ENCODE data around the gene SNX2.
"Not testable (repeated sequence)": the region's sequence is repeated elsewhere in the genome, so short reads cannot be mapped to it uniquely, and the experiment has no call there.

SNX2 gene, protein sequence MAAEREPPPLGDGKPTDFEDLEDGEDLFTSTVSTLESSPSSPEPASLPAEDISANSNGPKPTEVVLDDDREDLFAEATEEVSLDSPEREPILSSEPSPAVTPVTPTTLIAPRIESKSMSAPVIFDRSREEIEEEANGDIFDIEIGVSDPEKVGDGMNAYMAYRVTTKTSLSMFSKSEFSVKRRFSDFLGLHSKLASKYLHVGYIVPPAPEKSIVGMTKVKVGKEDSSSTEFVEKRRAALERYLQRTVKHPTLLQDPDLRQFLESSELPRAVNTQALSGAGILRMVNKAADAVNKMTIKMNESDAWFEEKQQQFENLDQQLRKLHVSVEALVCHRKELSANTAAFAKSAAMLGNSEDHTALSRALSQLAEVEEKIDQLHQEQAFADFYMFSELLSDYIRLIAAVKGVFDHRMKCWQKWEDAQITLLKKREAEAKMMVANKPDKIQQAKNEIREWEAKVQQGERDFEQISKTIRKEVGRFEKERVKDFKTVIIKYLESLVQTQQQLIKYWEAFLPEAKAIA

DNA sequence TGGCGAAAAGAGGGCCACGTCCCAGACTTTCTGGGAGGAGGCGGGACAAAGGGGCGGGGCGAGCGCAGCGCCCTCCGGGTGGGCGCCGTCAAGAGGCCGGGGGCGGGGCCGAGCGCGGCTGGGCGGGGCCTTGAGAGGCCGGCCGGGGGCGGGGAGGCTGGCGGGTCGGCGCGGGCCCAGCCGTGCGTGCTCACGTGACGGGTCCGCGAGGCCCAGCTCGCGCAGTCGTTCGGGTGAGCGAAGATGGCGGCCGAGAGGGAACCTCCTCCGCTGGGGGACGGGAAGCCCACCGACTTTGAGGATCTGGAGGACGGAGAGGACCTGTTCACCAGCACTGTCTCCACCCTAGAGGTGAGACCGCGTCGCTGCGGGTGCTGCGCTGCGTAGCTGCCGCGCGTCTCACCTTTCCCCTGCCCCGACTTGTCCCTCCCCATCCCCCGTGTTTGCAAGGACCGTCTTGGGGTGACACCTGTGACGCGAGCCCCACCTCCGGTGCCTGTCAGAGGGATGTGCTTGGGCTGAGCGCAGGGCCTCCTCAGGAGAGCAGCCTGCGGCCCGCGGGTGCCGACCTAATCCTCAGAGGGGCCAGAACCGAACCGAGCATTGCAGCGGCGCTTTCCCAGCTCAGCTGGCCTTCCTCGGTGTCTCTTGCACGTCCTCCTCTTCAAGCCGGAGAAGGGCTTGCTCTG lies at the start of gene SNX2:
Gene SNX2, plus strand, starts transcription at position 220 of the 689 bp plus-strand sequence. Its CDS starts 24 bp downstream, at position 244.
- peak; percentile 70 to 81 (median 81) for DNase-seq

DNA sequence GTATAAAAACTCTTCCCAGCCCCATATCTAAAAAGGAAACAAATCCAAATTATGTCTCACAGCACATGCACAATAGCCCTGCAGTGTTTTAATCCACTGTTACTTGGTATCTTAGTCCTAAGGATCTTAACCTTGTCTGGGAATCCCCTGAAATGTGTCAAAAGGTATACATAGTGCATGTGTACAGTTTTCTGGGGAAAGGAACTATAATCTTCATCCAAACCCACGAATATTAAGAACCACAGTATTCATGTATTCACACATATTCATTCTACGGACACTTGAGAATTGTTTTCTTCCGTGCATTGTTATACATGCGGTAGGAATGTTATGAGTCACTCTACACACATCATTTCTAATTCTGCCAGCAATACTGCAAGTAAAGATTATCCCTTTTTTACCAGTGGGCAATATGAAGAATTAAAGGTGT lies 47.8 kb upstream of the SNX2 start:
- DNase-seq = no peak

DNA sequence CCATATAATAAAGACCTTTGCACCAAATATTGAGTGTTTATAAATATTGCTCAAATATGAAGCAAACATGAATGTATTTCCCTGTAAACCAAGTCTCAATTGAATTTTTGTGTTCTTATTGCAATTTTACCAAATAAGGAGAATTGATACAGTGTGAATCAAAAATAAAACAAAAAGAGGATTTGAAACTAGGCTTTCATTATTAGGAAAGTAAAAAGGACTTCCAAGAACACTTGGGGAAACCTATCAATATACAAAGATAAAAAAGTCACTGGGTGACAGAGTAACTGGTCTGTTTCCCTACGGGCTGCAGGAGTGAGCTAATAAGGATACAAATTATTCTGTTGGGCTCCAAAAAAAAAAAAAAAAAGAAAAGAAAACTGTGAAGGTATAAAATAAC lies 44.8 kb upstream of the SNX2 start:
- DNase-seq = no peak

DNA sequence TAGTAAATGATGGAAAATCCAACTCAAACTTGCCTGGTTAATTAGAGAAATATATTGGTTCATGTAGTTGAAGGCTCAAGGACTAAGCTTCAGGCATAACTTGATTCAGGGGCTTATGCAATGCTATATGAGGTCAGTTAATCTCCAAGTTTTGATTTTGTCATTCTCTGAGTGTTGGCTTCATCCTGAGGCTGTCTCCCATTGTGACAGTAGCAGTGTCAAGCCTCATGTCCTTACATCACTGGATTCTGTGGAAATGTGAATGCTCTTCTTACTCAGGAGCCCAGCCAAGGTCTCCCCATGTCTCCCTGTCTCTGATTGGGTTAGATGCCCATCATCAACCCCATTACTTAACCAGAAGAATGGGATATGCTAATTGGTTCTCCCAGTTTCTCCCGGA lies 44.4 kb upstream of the SNX2 start:
- DNase-seq = no peak

DNA sequence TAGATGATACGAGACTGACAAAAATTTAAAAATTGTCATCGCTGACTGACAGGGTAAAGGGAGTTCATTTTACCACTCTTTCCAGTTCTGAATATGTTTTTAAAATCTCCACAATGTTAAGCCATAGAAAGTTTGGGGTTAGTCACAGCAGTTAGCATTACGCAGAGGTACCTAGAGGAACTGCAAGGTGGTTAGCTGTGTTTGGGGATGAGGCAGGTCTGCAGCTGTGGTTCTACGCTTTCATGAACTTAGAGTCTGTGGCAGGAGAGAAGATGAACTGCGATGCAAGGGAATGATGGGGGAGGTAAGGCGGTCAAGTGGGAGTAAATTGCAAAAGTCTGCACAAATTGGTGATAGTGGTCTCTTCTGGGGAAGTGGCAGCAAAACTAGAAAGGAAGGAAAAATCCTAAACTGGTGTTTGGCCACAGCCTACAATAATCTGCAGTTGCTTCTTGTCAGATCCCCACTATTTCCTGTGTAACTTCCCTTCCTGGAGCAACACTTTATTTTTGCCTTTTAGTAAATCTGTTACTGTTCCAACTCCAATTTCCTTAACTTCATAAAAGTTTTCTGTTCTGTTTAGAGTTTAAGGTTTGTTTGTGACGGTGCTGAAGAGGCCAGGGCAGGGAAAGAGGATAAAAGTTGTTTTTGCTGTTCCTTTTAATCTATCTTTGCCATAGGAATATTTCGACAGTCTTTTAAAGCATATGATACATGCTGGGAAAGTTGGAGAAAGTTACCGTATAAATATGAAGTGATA lies 38.6 kb upstream of the SNX2 start:
- DNase-seq = no peak

DNA sequence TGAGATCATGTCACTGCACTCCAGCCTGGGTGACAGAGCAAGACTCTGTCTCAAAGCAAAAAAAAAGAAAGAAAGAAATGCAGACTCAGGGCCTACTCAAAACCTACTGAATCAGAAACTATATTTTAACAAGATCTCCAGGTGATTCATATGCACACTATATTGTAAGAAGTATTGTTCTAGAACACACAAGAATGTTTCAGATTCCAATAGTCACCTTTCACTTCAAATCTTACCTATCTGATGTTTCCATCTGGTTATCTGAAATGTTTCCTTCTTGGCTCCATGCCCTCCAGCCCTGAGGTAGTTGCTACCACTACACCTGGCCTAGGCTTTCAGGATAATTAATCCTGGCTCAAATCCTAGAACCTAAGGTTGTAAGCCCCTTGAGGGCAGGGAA lies 36.8 kb upstream of the SNX2 start:
- DNase-seq = no peak

DNA sequence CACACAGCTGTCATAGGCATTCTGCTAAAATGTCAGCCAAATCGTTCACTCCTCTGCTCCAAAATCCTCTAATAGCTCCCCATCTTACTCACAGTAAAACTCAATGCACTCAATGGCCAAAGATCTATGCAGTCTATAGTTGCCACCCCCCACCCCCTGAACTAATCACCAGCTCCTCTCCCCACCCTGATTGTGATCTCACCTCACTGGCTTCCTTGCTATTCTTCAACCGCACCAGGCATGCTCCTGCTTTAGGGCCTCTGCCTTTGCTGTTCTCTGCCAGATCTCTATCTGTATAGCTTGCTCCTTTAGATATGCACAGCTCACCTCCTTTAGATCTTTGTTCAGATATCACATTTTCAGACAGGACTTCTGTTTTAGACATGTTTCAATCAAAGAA lies 33.2 kb upstream of the SNX2 start:
- DNase-seq = no peak

DNA sequence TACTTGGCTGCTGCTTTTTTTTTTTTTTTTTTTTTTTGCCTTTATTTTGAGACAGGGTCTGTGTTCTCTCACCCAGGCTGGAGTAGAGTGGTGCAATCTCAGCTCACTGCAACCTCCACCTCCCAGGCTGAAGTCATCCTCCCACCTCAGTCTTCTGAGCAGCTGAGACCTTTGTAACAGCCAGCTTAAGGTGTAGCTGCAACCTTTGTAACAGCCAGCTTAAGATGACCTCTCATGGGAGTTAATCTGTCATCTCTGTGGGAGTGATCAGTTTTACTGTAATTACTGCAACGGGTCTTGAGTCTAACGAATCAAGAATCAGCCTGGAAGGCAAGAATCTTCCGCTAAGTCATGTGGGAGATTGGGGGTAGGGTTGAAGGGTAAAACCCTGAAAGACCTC lies 31.6 kb upstream of the SNX2 start:
- no peak for DNase-seq

DNA sequence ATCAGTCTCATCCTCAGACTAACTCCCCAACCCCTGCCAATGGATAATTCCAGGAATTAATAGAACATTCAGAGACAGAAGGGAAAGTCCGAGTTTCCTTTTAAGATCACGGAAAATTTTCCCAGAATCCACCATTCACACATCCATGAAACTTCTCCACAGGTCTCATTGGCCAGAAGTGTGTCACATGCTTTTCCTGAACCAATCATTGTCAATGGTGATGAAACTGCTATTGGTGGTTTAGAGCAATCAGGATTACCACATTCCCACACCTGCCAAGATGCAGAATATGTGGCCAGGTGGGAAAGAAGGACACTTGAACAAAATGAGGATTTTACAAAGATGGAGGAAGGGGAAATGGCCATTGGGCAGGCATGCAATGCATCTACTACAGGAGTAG lies 29.3 kb upstream of the SNX2 start:
- DNase-seq = no peak

DNA sequence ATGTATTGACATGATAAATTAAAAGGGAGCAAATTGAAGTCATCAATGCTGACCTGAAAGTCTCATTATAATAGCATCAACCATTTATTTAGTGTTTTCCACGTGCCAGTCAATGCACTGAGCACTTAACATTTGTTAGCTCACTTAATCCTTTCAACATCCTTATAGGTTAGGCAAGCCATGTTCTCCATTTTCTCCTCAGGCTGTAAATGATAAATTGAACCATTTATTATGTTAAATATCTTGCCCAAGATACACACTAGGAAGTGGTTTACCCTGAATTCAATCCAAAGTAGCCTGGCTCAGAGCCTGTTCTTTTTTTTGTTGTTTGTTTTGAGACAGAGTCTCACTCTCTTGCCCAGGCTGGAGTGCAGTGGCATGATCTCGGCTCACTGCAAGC lies 25.0 kb upstream of the SNX2 start:
- DNase-seq = no peak

DNA sequence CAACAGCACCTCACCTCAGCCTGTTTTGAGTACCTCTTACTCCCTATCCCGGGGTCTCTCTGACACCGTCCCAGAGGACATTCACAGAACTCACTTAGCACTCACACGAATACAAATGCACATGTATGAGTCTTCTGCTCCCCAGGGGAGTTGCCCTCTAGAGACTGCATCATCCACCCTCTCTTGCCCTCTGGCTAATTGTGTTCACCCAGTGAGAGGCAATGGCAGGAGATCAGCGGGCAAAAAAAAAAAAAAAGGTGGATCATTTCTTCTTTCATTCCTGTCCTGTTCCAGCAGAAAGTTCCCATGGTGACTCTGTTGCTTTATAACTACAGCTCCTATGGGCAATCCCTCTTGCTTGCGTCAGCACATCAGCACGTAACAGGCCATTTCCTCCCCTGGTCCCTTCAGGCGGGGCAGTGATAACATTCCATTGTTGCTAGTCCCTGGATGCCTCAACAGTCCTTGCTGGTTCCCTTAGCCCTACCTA lies 23.5 kb upstream of the SNX2 start:
- no peak for DNase-seq

DNA sequence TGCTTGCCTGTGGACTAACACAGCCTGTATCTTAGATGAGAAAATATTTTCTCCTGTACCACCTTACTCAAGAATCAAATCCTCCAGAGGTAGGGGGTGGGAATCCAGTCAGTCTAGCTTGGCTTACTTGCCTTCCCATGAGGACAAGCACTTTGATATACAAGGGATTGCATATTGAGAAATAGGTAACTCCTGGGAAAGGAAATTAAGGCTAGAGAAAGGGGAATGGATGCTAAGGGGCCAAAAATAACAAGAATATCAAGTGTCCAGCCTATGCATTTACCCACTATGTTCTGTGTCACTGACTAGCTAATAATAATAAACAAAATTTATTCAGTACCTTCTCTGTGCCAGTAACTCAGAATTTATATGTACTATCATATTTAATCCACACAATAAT lies 21.4 kb upstream of the SNX2 start:
- DNase-seq = no peak

DNA sequence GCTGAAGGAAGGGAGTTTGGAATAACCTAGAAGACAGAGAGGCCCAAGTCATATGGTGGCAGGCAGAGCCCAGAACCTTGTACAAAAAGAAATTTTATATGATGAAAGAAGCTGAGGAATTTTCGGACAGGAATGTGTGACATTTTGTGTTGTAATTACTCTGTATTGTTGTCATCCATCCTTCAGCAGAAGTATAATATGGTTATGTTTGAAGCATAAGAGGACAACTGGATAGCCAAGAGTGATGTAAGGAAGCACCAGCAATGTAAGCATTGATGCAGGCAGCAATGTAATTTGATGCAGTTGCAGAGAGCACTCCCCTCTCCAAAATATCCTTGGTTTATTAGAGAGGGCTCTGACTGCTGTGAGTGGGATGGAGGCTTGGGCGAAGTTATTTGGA lies 19.1 kb upstream of the SNX2 start:
- DNase-seq = no peak

DNA sequence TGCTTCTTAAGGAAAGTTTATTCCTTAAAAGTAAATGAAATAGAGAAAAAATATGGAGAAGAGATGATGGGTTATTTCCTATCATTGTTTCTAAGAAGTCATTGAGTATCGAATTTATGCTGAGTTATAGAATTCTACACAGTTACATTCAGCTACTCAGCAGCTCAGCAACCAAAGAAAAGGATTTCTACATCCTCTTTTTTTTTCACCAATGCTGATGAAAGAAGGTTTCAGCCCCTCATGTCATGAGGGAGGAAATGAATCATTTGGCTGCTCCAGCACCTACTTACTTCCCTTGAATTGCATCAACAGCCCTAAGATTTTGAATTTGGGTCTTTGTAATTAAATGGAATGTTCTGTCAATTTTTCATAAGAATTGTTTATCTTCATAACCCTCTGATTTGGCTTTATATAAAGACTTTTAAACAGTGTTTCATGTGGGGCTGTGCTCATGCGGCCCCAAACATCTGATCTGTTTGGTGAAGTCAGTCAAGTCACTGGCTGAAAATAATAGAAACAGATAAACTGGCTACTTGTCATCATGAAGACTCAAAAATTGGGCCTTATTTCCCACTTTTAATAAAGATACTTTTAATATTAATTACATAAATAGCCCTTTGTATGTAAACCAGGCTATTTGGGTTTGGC lies 18.5 kb upstream of the SNX2 start:
- no peak for DNase-seq

DNA sequence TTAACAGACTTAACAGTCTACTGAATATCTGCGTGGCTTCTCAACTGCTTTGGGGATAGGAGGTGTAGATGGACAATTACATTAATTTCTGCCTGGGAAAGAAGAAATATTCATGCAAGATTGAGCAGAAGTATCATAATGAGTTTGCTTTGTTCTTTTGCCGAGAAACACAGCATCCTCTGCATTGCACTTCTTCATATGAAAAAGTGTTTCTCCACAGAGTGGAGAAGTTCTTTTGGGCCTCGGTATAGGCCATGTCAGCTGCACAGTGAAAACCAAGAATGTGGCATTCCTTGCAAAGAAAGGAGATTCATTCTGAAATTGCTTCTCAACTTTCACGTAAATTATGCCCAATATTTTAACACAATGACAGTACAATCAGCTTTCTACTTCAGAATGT lies 17.6 kb upstream of the SNX2 start:
- no peak for DNase-seq

DNA sequence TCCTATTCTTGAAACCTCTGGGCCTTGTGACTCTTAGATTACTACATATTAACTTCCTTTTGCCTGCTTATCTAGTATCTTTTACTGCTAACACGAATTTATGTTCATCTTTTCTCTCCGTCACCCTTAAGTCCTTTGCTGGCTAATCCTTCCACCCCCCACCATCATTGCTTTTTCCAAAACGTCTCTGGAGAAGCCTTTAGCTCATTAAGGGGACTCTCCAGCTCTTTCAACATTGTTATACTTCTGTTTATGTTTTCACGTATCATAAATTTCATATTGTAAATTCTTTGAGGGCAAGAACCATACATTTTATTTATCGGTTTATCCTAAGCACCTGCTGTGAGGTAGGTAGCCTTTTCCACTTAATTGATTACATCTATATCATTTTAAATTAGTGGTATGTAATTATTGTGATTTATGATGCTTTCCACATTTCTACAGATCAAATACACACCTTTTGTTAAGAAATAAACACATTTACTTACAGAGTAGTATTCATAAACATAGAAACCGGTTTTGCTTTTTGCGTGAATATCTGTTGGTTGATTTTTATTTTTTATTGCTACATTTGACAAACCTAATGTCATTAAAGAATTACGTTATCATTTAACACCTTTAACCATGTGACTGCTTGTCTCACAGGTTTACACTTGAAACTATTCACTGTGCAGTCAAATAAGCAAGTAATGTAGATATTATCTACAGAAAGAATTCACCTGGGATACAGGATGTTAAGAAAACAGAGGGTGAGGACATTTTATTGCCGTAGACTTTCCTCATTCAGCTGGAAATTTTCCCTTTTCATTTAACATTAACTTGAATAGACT lies 15.4 kb upstream of the SNX2 start:
- no peak for DNase-seq

DNA sequence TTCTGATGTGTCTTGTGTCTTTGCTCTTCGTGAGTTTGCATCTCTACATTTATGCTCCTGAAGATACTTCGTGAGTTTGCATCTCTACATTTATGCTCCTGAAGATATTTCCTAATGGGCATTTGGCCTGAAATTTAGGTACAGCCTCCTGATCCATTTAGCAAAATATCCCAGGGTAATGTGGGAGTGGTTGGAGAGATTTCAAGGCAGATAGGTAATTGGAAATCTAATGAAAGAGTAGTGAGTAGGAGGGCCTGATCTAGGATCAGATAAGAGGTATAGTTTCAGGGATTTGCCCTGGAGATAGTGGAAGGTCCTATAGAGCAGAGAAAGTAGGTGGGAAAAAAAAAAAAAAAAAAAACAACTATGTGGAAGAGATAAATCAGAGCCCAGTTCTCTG lies 14.6 kb upstream of the SNX2 start:
- no peak for DNase-seq

DNA sequence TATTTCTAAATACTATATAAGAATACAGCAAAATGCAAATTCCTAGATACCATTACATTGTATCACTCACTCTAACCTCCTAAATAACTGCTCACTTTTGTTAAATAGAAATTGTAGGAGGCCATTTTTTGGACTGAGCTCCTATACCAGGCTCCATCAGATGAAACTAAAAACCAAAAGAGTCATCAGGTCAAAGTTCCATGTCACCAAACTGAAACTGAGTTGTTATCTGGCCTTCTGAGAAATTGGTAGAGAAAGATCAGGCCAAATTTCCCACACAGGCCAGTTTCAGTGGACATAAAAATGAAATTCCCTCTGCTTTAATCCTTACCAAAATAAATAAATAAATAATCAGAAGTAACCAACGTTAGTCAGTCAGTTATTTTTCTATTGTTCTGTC lies 13.8 kb upstream of the SNX2 start:
- DNase-seq = no peak

DNA sequence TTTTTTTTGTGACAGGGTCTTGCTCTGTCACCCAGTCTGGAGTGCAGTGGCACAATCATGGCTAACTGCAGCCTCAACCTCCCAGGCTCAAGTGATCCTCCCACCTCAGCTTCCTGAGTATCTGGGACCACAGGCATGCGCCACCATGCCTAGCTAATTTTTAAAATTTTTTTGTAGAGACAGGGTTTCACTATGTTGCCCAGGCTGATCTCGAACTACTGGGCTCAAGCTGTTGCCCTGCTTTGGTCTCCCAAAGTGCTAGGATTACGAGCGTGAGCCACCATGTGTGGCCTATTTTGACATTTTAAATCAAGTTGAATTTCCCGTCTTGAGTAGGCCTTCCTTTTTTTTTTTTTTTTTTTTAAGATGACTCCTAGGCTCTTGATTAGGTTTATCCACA lies 13.0 kb upstream of the SNX2 start:
- not testable (repeated sequence) for DNase-seq

DNA sequence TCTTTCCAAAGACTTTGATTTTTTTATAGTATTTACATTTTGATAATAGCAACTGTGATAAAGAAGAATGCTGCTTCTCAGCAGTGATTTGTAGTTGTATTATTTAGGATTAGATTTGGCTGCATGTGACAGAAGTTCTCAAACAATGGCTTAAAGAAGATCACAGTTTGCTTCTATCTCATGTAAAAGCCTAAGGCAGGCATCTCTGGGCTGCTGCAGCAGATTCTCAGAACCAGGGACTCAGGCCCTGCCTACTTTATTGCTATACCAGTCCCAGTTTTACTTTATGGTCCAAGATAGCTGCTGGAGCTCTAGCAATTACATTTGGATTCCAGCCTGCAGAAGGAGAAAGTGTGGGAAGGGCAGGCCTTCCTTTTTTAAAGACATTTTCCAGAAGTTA lies 8.8 kb upstream of the SNX2 start:
- DNase-seq = no peak

DNA sequence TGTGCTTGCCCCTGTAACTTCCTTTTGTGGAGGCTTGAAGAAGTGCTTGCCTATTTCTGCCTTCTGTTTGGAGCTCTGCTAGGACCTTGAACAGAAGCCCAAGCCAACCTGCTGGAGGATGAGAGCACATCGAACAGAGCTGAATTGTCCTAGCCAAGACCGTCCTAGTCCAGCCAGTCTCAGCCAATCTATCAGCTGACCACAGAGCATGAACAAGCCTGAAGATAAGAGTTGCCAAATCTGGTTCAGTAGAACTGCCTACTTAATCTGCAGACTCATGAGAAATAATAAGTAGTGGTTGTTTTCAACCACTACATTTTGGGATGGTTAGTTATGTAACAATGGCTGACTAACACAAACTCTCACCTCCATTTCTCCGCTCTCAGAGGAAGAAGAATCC lies 4.4 kb upstream of the SNX2 start:
- DNase-seq = no peak

DNA sequence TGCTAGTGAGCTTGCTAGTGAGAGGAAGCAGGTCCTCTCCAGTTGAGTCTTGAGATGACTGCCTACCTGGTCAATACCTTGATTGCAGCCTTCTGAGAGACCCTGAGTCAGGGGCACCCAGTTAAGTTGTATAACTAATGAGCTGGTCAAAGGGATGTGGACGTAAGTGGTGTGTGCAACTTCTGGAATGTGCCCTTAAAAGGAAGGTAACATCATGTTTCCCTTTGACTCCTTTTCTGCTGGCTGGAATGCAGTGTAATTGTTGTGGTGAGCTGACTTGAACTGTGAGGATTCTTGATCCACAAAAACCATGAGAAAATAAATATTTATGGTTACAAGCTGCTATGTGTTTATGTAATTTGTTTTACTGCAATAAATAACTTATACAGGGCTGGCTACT lies 2.4 kb upstream of the SNX2 start:
- no peak for DNase-seq
